HEK293 (cell line): Measurements from ENCODE around the gene KLHDC10.

ENCODE experiments used
- TRIM28 ChIP-seq: IDR thresholded peaks from 2 replicates; pipeline ENCODE4 v1.6.1; 2011; ENCODE audit warnings: low read length, control low read depth, borderline replicate concordance
- ZBTB21 ChIP-seq: fragments of 450-650 bp; formaldehyde crosslinking; IDR thresholded peaks from 2 replicates; pipeline ENCODE4 v1.5.1; 2017; ENCODE audit warnings: missing biosample characterization, missing genetic modification characterization
- ZNF140 ChIP-seq: fragments of 450-650 bp; formaldehyde crosslinking; IDR thresholded peaks from 2 replicates; pipeline ENCODE4 v1.5.1; 2016; ENCODE audit warnings: missing biosample characterization, missing genetic modification characterization
- ZNF530 ChIP-seq: fragments of 450-650 bp; formaldehyde crosslinking; IDR thresholded peaks from 2 replicates; pipeline ENCODE4 v1.5.1; 2016; ENCODE audit warnings: low read depth, missing biosample characterization, missing genetic modification characterization
- ZNF626 ChIP-seq: fragments of 450-650 bp; sonication (Bioruptor Pico); formaldehyde crosslinking; IDR thresholded peaks from 2 replicates; pipeline ENCODE4 v1.5.1; 2018; ENCODE audit warnings: missing biosample characterization, missing genetic modification characterization, inconsistent platforms
- ZNF843 ChIP-seq: fragments of 450-650 bp; formaldehyde crosslinking; IDR thresholded peaks from 2 replicates; pipeline ENCODE4 v1.5.1; 2016; ENCODE audit warnings: missing biosample characterization, missing genetic modification characterization

DNA sequence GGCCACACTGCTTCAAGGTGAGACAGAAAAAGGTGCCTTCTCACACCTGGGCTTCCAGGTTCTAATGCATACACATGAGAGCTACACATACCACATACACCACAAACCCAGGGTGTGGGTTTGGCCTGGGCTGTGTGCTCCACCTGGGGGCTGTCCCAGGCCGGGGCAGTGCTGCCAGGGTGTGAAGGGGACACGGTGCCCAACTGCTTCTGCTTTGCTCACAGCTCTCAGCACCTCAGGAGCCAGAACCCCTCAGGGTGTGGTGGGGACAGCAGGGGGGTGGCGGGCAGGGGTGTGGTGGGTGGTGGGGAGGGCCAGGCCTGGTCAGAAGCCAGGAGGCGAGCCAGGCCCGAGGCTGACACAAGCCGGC lies 83.8 kb downstream of the KLHDC10 start:
- no peak for TF ChIP-seq ZBTB21 (tag by site-specific recombination)
- TF ChIP-seq TRIM28: no peak
- no peak for TF ChIP-seq ZNF843 (tag by site-specific recombination)
- no peak for TF ChIP-seq ZNF530
- no peak for TF ChIP-seq ZNF140 (tag by site-specific recombination)
- no peak for TF ChIP-seq ZNF626 (tag by site-specific recombination)
